Umbilical cord (tissue), 2 donors: Measurements from ENCODE around the gene ATPAF1. TPM values are rescaled to one million over a fixed set of nuclear protein-coding genes. Genes with fewer than 3 reads are reported as not detected.

Source experiments
- DNase-seq: peaks from one replicate; pipeline ENCODE4 v3.0.0-alpha.2; 2015; ENCODE audit warnings: low spot score
- total RNA-seq: library from RNA; depleted of rRNA; stranded (reverse); fragments of >200 nt; gene quantifications from one replicate; pipeline ENCODE4 v1.2.3, GENCODE V29; 2014; ENCODE audit warnings: low replicate concordance; ENCODE audit not compliant: insufficient read depth

The ATPAF1 gene
- total RNA-seq, 1 donor from 2014 or later = 28.4 TPM

DNA sequence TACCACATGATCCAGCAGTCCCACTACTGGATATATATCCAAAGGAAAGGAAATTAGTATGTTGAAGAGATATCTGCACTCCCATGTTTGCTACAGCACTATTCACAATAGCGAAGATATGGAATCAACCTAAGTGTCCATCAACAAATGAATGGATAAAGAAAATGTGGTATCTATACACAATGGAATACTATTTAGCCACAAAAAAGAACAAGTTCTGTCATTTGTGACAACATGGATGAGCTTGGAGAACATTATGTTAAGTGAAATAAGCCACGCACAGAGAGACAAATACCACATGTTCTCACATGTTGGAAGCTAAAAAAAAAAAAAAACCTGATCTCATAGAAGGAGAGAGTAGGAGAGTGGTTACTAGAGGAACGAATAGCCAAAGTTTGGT, 17.7 kb downstream of the ATPAF1 start:
- no peak for DNase-seq

DNA sequence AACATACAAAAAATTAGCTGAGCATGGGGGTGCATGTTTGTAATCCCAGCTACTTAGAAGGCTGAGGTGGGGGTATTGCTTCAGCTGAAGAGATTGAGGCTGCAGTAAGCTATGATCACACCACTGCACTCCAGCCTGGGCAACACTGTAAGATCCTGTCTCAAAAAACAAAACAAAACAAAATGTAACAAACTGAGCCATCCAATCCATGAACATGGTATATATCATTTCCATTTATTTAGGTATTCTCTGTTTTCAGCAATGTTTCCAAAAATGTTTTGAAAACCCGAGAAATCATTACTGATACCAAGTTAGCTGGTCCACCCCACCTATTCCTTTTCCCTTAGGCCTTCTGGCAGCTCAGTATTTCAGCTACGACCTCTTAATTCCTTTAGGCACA, 18.4 kb downstream of the ATPAF1 start:
- no peak for DNase-seq

DNA sequence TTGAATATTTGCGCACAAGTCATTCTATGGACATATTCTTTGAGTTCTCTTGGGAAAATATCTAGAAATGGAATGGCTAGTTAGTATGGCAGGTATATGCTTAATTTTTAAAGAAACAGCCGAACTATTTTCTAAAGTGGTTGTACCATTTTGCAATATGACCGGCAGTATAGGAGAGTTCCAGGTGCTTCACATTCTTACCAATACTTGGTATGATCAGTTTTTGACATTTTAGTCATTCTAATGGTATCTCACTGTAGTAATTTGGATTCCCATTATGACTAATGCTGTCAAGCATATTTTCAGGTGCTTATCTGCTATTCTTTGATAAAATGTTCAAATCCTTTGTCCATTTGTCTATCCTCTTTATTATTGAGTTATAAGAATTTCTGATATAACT, 20.6 kb downstream of the ATPAF1 start:
- no peak for DNase-seq

DNA sequence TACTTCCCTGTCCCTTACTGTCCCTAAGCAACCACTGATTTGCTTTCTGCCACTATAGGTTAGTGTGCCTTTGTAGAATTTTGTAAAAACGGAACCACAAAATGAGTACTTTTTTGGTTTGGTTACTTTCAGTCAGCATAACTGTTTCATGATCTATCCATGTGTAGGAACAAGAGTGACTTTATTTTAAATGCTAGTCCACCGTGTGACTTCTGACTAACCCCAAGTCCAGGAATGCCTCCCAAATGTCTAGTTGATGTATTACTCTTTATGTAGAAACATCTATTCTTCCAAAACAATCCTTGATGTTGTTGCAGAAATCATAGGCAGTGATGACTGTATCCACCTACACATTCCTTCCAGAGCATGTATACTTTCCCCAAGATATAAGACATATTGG, 21.3 kb downstream of the ATPAF1 start:
- DNase-seq = no peak

DNA sequence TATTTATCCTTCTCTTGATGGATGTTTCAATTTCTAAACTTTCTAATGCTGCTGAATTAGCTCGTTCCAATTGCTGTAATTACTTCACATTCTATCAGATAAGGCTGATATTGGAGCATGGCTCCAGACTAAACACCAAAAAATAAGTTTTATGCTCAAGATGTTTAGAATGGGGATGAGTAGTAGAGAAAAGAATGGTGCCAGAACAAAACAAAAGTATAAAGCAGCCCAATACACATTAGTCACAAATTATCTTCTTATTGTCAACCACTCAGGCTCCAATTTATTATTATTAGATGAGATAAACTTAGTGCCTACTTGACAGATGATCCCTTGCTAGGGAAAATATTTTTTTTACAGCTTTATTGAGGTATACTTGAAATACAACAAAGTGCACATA, 21.8 kb downstream of the ATPAF1 start:
- DNase-seq = no peak

DNA sequence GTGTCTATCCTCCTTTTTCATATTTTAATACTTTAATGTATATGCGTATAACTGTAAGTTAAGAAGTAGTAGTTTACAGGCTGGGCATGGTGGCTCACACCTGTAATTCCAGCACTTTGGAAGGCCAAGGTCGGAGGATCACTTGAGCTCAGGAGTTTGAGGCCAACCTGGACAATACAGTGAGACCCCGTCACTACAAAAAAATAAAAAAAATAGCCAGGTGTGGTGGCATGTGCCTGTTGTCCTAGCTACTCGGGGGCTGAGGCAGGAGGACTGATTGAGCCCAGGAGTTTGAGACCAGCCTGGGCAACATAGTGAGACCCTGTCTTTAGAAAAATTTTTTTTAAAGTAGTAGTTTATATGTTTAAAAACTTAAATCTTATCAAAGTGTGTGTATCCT, 22.3 kb downstream of the ATPAF1 start:
- DNase-seq = no peak

DNA sequence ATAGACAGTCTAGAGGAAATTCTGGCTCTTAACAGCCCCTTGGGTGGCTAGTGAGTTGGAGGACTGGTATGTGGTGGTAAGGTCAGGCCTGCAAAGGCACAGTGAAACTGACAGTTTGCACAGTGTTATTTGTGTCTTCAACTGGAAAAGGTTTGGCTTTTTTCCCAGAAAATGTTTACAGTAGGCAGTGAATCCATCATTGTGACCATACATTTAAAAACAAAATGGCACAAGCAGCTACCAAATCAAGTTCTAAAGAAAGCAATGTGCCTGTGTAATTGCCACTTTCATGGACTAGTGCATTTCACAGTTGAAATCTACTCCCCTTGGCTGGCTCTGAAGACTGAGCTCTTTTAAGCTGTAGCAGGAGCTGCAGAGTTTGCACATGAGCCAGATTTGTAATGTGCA, 24.8 kb downstream of the ATPAF1 start:
- DNase-seq = peak; percentile 62

DNA sequence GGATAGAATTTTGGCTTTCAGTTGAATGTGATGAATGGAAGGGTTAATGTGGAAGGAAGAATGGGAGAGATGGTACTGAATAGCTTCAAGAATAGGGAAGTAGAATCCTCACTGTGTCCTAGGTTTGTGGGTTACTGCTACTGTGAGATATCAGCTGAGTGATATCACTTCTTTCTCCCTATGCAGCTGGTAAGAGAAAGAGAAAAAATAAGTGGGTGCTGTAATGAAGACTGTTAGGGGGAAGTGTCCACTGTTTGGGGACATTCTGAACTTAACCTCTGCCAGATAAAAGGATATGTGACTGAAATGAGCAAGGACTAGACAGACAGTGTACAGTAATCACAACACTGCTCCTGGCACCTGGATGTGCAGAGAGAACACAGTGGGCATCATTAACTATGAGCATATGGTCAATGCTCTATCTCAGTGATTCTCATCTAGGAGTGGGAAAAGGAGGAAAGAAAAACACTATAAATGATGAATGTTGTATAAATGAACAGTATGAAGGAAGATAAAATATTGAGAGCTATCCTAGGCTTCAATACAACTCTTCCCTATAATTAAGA, 26.0 kb downstream of the ATPAF1 start:
- DNase-seq = no peak

DNA sequence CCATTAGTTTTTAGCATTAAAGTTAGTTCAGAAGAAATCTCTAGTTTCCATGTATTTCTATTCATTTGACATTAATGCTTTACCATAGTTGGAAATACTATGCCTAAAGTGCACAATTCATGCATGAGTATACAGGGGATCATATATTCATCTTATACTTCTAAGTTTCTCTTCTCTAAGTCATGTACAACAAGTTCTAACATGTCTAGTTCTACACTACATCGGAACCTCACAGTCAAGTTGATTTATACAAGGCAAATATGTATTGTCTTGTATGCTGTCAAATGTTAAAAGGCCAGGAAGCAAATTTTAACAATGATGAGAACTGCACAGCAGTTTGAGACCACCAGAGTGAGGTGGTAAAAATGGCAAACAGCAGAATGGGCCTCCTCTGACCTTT, 28.6 kb downstream of the ATPAF1 start:
- no peak for DNase-seq

DNA sequence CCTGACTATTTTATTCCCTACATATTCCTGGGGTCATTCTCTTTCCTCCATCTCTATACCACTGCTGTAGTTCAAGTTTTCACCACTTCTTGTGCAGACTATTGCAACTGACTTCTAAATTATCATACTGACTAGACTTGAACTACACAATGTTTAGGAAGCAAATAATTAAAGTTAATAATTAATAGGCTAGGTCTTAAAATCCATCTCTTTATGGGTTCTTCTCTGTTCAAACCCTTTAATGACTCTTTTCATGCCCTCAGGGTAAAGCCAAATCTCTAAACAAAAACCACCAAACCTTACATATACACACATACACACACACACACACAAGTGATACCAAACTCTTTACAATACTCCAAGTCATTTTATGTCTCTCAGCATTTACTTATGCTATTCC, 29.2 kb downstream of the ATPAF1 start:
- DNase-seq = no peak

DNA sequence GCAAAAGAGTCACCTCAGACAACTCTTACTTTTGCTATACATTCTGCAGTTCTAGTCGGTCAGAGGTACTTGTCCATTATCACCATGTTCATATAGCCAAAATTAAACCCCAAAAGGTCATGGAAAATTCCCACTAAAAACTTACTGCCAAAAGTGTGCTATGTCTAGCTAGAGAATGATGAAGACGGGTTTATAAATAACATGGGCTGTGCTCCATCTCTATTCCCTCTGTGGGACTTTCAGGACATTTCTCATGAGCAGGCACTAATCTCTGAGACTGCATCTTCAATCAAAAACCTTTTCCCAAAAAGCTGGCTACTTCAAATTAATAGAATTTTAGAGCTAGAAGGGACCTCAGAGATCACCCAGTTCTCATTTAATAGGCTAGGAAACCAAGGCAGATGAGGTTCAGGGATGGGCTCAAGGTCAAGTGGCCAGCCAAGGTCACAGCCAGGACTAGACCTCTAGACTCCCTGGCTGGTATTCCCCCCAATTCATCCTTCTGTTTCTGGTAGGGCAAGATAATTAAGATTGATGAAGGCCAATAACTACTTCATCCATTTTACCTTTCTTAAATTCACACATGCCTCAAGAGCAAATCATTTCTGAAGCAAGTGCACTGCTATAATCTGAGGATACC, 30.6 kb downstream of the ATPAF1 start:
- DNase-seq = no peak

DNA sequence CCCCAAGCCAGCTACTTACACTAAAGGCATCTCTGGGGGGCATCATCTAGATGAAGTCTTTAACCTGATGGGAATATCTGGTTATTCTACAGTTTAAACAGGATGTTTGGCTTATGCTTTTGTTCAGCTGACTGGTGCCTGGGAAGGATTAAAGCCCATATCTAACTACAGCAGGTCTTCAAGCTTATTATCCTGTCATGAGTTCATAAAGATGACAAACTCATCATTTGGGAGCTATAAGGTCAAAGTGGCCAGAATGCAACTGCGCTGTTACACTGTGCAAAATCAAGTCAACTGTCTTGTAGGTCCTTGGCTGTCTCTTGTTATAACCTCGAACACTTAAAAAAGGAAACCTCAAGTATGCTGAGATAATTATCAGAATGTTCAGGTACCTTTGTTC, 33.0 kb downstream of the ATPAF1 start:
- DNase-seq = no peak

DNA sequence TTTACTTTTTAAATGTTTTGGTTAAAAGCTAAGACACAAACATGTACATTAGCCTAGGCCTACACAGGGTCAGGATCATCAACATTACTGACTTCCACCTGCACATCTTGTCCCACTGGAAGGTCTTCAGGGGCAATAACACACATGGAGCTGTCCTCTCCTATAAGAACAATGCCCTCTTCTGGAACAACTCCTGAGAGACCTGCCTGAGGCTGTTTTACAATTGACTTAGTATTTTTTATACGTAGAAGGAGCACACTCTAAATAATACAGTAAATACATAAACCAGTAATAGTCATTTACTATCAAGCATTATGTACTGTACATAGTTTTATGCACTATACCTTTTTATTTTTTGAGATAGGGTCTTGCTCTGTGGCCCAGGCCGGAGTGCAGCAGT, 37.4 kb downstream of the ATPAF1 start:
- DNase-seq = no peak

DNA sequence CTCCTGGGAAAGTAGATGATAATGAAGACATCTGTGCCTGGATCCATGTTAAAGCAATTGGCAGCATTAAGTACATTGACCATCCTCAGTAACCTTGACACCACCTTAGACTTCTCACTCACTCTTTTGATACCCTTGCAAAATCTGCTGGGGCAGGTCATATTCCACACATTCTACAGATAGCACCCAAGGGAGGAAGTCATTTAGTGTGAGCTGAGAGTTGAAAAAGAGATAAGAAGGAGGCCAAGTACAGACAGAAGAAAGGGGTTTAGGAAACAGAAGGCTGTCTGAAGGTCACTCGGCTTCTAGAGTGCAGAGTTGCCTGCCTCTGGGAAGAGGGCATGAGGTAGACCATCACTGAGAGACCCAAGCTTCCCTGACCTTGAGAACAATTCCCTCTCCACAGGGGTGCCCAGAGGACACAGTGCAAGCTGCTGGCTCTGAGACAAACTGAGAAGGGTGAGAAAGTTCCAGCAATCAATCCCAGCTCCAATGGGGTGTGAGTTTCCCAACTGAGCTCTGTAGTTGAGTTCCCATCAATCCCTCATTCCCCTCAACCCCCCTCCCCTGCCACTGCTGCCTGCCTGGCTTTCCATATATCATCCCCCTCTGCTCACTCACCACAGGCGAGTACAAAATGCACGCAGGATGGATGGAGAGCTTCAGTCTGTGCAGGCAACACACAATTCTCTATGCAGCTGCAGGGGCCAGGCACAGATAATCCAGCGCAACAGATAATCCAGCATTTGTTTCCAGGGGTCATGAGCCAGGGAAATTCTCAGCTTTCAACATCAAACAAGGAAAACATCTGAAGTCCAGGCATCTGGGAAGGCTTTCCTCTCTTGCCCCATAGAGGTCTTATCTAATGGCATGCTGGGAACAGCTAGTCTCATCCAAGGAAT, 44.2 kb downstream of the ATPAF1 start:
- peak; percentile 94 for DNase-seq

DNA sequence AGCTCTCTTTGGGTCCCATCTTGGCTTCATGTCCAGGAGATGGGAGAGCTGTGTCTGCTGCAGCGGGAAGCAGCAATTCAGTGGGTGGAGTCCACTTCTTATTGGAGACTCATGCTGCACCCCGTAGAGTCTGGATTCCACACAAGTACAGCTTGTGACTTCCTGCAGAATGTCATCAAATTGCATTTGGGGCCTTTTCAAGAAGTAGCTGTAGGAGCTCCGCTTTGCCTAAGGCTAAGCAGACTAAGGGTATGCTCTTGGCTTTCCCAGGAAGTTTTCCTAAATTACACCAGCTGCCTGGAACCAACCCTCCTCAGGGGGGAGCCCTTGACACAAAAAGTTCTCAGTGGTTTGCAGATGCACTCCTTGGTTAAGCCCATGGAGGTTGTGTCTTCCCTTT, 45.8 kb downstream of the ATPAF1 start:
- no peak for DNase-seq

DNA sequence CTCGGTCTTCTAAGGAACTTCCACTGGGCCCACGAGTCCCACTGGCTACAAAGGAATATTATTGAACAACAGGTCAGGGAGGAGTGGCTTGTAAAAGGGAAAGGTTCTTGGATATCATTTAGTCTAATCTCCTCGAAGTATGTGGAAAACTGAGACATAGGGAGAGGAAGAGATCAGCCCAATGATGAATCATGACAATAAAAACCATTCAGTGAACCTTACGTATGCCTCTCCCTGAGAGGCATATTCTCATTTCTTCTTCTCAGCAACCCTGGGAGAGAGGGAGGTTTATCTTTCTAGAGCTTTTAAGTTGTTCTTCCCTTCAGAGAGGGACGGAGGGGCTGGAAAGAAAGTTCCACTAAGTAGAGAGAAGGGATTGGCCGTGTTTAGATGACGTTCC, 46.2 kb downstream of the ATPAF1 start:
- peak; percentile 60 for DNase-seq

DNA sequence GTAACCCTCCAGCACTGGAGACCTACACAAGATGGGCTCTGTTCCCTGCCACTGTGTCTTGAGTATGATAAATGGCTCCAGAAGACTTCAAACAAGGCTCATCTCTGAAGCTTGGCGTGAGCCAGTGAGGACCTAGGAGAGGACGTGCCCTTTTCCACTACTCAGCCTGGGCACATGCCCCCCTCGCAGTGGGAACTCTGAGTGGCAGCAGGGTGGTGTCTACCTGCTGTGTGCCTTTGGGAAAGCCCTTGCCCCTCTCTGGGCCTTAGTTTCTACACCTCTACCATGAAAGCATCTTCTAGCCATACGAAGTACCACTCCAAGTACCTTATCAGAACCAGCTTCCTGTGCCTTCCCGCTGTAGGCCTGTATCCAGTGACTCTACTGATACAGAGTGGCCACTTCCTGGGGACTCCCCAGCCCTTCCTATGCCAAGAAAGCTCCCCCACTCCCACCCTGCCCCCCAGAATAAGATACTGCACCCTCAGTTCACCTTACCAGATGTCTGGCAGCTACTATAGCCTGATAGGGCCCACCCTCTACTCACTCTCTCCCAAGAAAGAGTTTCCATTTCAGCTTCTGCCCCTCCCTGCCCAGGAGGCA, 48.4 kb downstream of the ATPAF1 start:
- no peak for DNase-seq

DNA sequence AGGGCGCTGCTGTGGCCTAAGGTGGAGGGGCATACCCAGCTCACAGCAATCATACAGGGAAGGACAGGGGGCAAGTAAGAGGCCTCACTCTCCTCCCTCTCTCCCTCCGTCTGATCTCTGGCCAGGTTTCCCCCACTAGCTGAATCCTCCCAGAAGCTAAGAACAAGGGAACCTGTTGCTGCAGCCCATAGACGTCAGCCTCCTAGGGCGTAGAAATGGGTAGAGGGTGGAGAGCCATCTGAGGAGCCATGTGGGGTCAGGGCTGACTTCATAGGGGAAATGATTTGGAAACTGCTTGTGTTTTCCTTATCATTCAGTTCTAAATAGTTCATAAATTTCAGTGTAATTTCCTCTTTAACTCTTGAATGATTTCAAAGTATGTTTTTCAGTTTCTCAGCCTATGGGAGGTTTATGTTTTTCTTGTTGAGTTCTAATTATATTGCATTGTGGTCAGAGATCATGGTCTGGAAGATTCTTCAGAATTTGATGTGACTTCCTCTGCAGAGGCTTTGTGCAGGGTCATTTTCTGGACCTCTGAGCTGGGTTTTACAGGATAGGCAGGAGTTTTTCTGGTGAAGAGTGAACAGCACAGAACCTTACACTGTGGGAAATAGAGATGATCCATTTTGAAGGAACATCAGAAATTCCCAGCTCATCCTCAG, 49.3 kb downstream of the ATPAF1 start:
- DNase-seq = no peak

DNA sequence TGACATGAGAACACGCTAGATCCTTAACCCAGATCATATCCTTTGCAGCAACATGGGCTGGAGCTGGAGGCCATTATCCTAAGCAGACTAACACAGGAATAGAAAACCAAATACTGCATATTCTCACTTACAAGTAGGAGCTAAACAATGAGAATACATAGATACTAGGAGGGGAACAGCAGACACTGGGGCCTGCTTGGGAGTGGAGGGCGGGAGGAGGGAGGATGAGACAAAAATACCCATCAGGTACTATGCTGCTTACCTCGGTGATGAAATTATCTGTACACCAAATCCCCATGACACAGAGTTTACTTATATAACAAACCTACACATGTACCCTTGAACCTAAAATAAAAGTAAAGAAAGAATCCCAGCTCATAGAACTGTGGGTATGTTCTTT, 50.3 kb downstream of the ATPAF1 start:
- DNase-seq = no peak

DNA sequence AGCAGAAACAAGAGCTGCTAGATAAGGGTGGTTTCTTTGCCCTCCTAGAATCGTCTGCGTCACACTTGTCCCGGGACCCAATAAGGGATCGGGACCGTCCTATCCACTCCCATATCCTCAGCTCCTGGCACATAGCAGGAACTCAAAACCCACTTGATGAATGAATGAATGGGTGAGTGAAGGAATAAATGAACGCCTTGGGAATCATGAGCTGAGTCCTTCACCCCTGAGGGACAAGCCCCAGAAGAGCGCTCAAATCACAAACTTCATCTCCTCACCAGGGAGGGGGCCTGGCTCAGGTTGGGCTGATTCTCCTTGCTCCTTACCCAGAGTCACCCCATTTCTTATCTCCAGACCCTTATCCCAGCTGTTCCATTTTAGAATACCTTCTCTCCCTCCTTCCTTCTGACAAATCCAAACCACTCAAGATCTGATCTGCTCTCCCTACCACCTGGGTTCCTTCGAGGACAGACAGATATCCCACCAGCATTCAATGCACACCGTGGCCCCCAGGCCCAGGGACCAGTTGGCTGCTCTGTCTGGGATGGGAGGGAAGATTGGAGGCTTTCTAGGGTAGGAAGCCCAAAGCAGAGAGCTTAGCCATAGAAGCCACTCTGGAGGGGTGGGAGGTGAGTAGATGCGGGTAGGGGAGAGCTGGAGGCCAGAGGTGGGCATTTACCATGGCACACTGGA, 50.9 kb downstream of the ATPAF1 start:
- DNase-seq = no peak
